ENCODE results near the gene MAP3K20.

The MAP3K20 gene

GRCh38 chr2:173050684-173051083, 25.0 kb upstream of the MAP3K20 start:
- no peaks in the 10 kb centered on the region for H3K27me3 ChIP-seq (ENCODE audit: control insufficient read depth in 1 of 2, insufficient read depth in 2 of 2, low read length in 2 of 2)
- H3K9me3 ChIP-seq (ENCODE audit: control insufficient read depth in 2 of 2, low read length in 2 of 2) = no peaks in the 10 kb centered on the region
- H3K9ac ChIP-seq (ENCODE audit: low read length in 2 of 2) = no peak overlapping the region
- no peak overlapping the region for H3K27ac ChIP-seq (ENCODE audit: low read length)
- H3K4me3 ChIP-seq (ENCODE audit: low read length in 2 of 2) = no peak overlapping the region
- H3K36me3 ChIP-seq (ENCODE audit: control insufficient read depth in 2 of 2, insufficient read depth in 2 of 2, low read length in 2 of 2) = no peaks in the 10 kb centered on the region
- H3K4me1 ChIP-seq (ENCODE audit: control insufficient read depth, insufficient read depth, low read length) = no peaks in the 10 kb centered on the region

- H3K4me3 ChIP-seq (ENCODE audit: low read length in 2 of 2) = no peak overlapping the region
- no peaks in the 10 kb centered on the region for H3K4me1 ChIP-seq (ENCODE audit: control insufficient read depth, insufficient read depth, low read length)
- no peaks in the 10 kb centered on the region for H3K9me3 ChIP-seq (ENCODE audit: control insufficient read depth in 2 of 2, low read length in 2 of 2)
- no peaks in the 10 kb centered on the region for H3K27me3 ChIP-seq (ENCODE audit: control insufficient read depth in 1 of 2, insufficient read depth in 2 of 2, low read length in 2 of 2)
- no peaks in the 10 kb centered on the region for H3K36me3 ChIP-seq (ENCODE audit: control insufficient read depth in 2 of 2, insufficient read depth in 2 of 2, low read length in 2 of 2)
- H3K9ac ChIP-seq (ENCODE audit: low read length in 2 of 2) = no peak overlapping the region
- no peak overlapping the region for H3K27ac ChIP-seq (ENCODE audit: low read length)
These were observed 24.0 kb upstream of the MAP3K20 start for GRCh38 chr2:173051463-173052215.

GRCh38 chr2:173053043-173053699, 22.5 kb upstream of the MAP3K20 start:
- Histone ChIP-seq H3K36me3 (ENCODE audit: control insufficient read depth in 2 of 2, insufficient read depth in 2 of 2, low read length in 2 of 2) (no peaks in the 10 kb centered on the region), H3K4me3 (ENCODE audit: low read length in 2 of 2) (no peak overlapping the region), H3K9me3 (ENCODE audit: control insufficient read depth in 2 of 2, low read length in 2 of 2) (no peaks in the 10 kb centered on the region), H3K27me3 (ENCODE audit: control insufficient read depth in 1 of 2, insufficient read depth in 2 of 2, low read length in 2 of 2) (no peaks in the 10 kb centered on the region), H3K27ac (ENCODE audit: low read length) (no peak overlapping the region), H3K4me1 (ENCODE audit: control insufficient read depth, insufficient read depth, low read length) (no peaks in the 10 kb centered on the region), H3K9ac (ENCODE audit: low read length in 2 of 2) (no peak overlapping the region)

- Histone ChIP-seq H3K9ac (ENCODE audit: low read length in 2 of 2) (no peak overlapping the region), H3K9me3 (ENCODE audit: control insufficient read depth in 2 of 2, low read length in 2 of 2) (peaks cover 0 to 3% of the 10 kb centered on the region in 2 donors), H3K27ac (ENCODE audit: low read length) (no peak overlapping the region), H3K4me1 (ENCODE audit: control insufficient read depth, insufficient read depth, low read length) (no peaks in the 10 kb centered on the region), H3K4me3 (ENCODE audit: low read length in 2 of 2) (no peak overlapping the region), H3K27me3 (ENCODE audit: control insufficient read depth in 1 of 2, insufficient read depth in 2 of 2, low read length in 2 of 2) (no peaks in the 10 kb centered on the region), H3K36me3 (ENCODE audit: control insufficient read depth in 2 of 2, insufficient read depth in 2 of 2, low read length in 2 of 2) (no peaks in the 10 kb centered on the region)
These were observed 21.2 kb upstream of the MAP3K20 start for GRCh38 chr2:173054466-173054865.

GRCh38 chr2:173056705-173057364, 18.8 kb upstream of the MAP3K20 start:
- Histone ChIP-seq H3K27me3 (ENCODE audit: control insufficient read depth in 1 of 2, insufficient read depth in 2 of 2, low read length in 2 of 2) (no peaks in the 10 kb centered on the region), H3K9ac (ENCODE audit: low read length in 2 of 2) (no peak overlapping the region), H3K36me3 (ENCODE audit: control insufficient read depth in 2 of 2, insufficient read depth in 2 of 2, low read length in 2 of 2) (no peaks in the 10 kb centered on the region), H3K4me1 (ENCODE audit: control insufficient read depth, insufficient read depth, low read length) (no peaks in the 10 kb centered on the region), H3K9me3 (ENCODE audit: control insufficient read depth in 2 of 2, low read length in 2 of 2) (peaks cover 0 to 3% of the 10 kb centered on the region in 2 donors), H3K4me3 (ENCODE audit: low read length in 2 of 2) (no peak overlapping the region), H3K27ac (ENCODE audit: low read length) (no peak overlapping the region)

- no peak overlapping the region for H3K4me3 ChIP-seq (ENCODE audit: low read length in 2 of 2)
- H3K27ac ChIP-seq (ENCODE audit: low read length) = no peak overlapping the region
- no peaks in the 10 kb centered on the region for H3K4me1 ChIP-seq (ENCODE audit: control insufficient read depth, insufficient read depth, low read length)
- no peaks in the 10 kb centered on the region for H3K27me3 ChIP-seq (ENCODE audit: control insufficient read depth in 1 of 2, insufficient read depth in 2 of 2, low read length in 2 of 2)
- H3K9me3 ChIP-seq (ENCODE audit: control insufficient read depth in 2 of 2, low read length in 2 of 2) = peaks cover 0 to 3% of the 10 kb centered on the region in 2 donors
- no peaks in the 10 kb centered on the region for H3K36me3 ChIP-seq (ENCODE audit: control insufficient read depth in 2 of 2, insufficient read depth in 2 of 2, low read length in 2 of 2)
- no peak overlapping the region for H3K9ac ChIP-seq (ENCODE audit: low read length in 2 of 2)
These were observed 17.5 kb upstream of the MAP3K20 start for GRCh38 chr2:173058097-173058496.

- no peaks in the 10 kb centered on the region for H3K4me1 ChIP-seq (ENCODE audit: control insufficient read depth, insufficient read depth, low read length)
- no peak overlapping the region for H3K27ac ChIP-seq (ENCODE audit: low read length)
- peaks cover 0 to 3% of the 10 kb centered on the region in 2 donors for H3K9me3 ChIP-seq (ENCODE audit: control insufficient read depth in 2 of 2, low read length in 2 of 2)
- H3K4me3 ChIP-seq (ENCODE audit: low read length in 2 of 2) = no peak overlapping the region
- H3K27me3 ChIP-seq (ENCODE audit: control insufficient read depth in 1 of 2, insufficient read depth in 2 of 2, low read length in 2 of 2) = no peaks in the 10 kb centered on the region
- no peaks in the 10 kb centered on the region for H3K36me3 ChIP-seq (ENCODE audit: control insufficient read depth in 2 of 2, insufficient read depth in 2 of 2, low read length in 2 of 2)
- no peak overlapping the region for H3K9ac ChIP-seq (ENCODE audit: low read length in 2 of 2)
These were observed 17.0 kb upstream of the MAP3K20 start for GRCh38 chr2:173058673-173059072.

- Histone ChIP-seq H3K27me3 (ENCODE audit: control insufficient read depth in 1 of 2, insufficient read depth in 2 of 2, low read length in 2 of 2) (no peaks in the 10 kb centered on the region), H3K27ac (ENCODE audit: low read length) (no peak overlapping the region), H3K4me3 (ENCODE audit: low read length in 2 of 2) (no peak overlapping the region), H3K9ac (ENCODE audit: low read length in 2 of 2) (no peak overlapping the region), H3K4me1 (ENCODE audit: control insufficient read depth, insufficient read depth, low read length) (no peaks in the 10 kb centered on the region), H3K9me3 (ENCODE audit: control insufficient read depth in 2 of 2, low read length in 2 of 2) (peaks cover 0 to 3% of the 10 kb centered on the region in 2 donors), H3K36me3 (ENCODE audit: control insufficient read depth in 2 of 2, insufficient read depth in 2 of 2, low read length in 2 of 2) (no peaks in the 10 kb centered on the region)
These were observed 16.4 kb upstream of the MAP3K20 start for GRCh38 chr2:173059292-173059691.

- H3K27ac ChIP-seq (ENCODE audit: low read length) = no peak overlapping the region
These were observed 15.6 kb upstream of the MAP3K20 start for GRCh38 chr2:173059971-173060461.

GRCh38 chr2:173062801-173063200, 12.8 kb upstream of the MAP3K20 start:
- H3K4me1 ChIP-seq (ENCODE audit: control insufficient read depth, insufficient read depth, low read length) = no peaks in the 10 kb centered on the region
- H3K27me3 ChIP-seq (ENCODE audit: control insufficient read depth in 1 of 2, insufficient read depth in 2 of 2, low read length in 2 of 2) = no peaks in the 10 kb centered on the region
- no peak overlapping the region for H3K4me3 ChIP-seq (ENCODE audit: low read length in 2 of 2)
- H3K9ac ChIP-seq (ENCODE audit: low read length in 2 of 2) = no peak overlapping the region
- no peaks in the 10 kb centered on the region for H3K36me3 ChIP-seq (ENCODE audit: control insufficient read depth in 2 of 2, insufficient read depth in 2 of 2, low read length in 2 of 2)
- H3K9me3 ChIP-seq (ENCODE audit: control insufficient read depth in 2 of 2, low read length in 2 of 2) = peaks cover 0 to 3% of the 10 kb centered on the region in 2 donors
- no peak overlapping the region for H3K27ac ChIP-seq (ENCODE audit: low read length)

More at GRCh38 chr2:173059971-173060461, 15.6 kb upstream of the MAP3K20 start:
- no peak overlapping the region for H3K9ac ChIP-seq (ENCODE audit: low read length in 2 of 2)
- no peaks in the 10 kb centered on the region for H3K27me3 ChIP-seq (ENCODE audit: control insufficient read depth in 1 of 2, insufficient read depth in 2 of 2, low read length in 2 of 2)
- no peaks in the 10 kb centered on the region for H3K4me1 ChIP-seq (ENCODE audit: control insufficient read depth, insufficient read depth, low read length)
- no peak overlapping the region for H3K4me3 ChIP-seq (ENCODE audit: low read length in 2 of 2)
- peaks cover 0 to 3% of the 10 kb centered on the region in 2 donors for H3K9me3 ChIP-seq (ENCODE audit: control insufficient read depth in 2 of 2, low read length in 2 of 2)
- H3K36me3 ChIP-seq (ENCODE audit: control insufficient read depth in 2 of 2, insufficient read depth in 2 of 2, low read length in 2 of 2) = no peaks in the 10 kb centered on the region

Measured in stomach smooth muscle (tissue), 2 donors.